PC-9 (cell line): ENCODE data around the gene LIMCH1. TPM values are rescaled to one million over a fixed set of nuclear protein-coding genes. Genes with fewer than 3 reads are reported as not detected.

ENCODE experiments used
- BruUV-seq: library from RNA; stranded (reverse); fragments of 400-500 nt; replicated peaks from 2 replicates; lab custom pipeline; 2021; lab: Mats Ljungman, UMichigan
- CTCF ChIA-PET: fragments of 300-600 bp; sonication (Branson Sonifier 250); formaldehyde crosslinking; loops from one replicate; lab custom pipeline; 2022; ENCODE audit warnings: antibody characterized with exemption; lab: Charles Lee
- POLR2A ChIA-PET: fragments of 300-600 bp; sonication (Branson Sonifier 250); formaldehyde crosslinking; loops from one replicate; lab custom pipeline; 2022; ENCODE audit warnings: antibody characterized with exemption; ENCODE audit not compliant: unreplicated experiment; lab: Charles Lee
- DNase-seq, 2 experiments: peaks; one replicate each; pipeline versions ENCODE4 v3.0.0 to v3.0.0-alpha.2; 2015 to 2022; ENCODE audit warnings: mixed read lengths in 1 of 2
- H2AFZ ChIP-seq: fragments of 200-600 bp; sonication (generic); 2 replicates; pipeline ENCODE4 v1.8.1; 2017; ENCODE audit warnings: antibody characterized with exemption
- H3F3A ChIP-seq: fragments of 200-600 bp; sonication (generic); 2 replicates; pipeline ENCODE4 v1.8.1; 2017; ENCODE audit warnings: antibody characterized with exemption, mild to moderate bottlenecking, low read depth; ENCODE audit not compliant: insufficient read depth
- H3K27ac ChIP-seq: fragments of 200-600 bp; sonication (generic); 2 replicates; pipeline ENCODE4 v1.6.1; 2016; ENCODE audit warnings: mixed run types
- H3K27me3 ChIP-seq: fragments of 200-600 bp; sonication (generic); 2 replicates; pipeline ENCODE4 v1.6.1; 2016; ENCODE audit warnings: low read depth, mixed run types; ENCODE audit not compliant: insufficient read depth
- H3K36me3 ChIP-seq: fragments of 200-600 bp; sonication (generic); 2 replicates; pipeline ENCODE4 v1.6.1; 2016; ENCODE audit warnings: low read depth, mixed run types
- H3K4me1 ChIP-seq: fragments of 200-600 bp; sonication (generic); replicated peaks from 2 replicates; pipeline ENCODE4 v1.6.1; 2016; ENCODE audit warnings: mixed run types; ENCODE audit not compliant: insufficient read depth
- H3K4me2 ChIP-seq: fragments of 200-600 bp; sonication (generic); 2 replicates; pipeline ENCODE4 v1.6.1; 2017; ENCODE audit warnings: mixed run types
- H3K4me3 ChIP-seq: fragments of 200-600 bp; sonication (generic); 2 replicates; pipeline ENCODE4 v1.6.1; 2016; ENCODE audit warnings: mixed run types
- H3K79me2 ChIP-seq: fragments of 200-600 bp; sonication (generic); 2 replicates; pipeline ENCODE4 v1.6.1; 2017; ENCODE audit warnings: low read depth, mixed run types
- H3K9me2 ChIP-seq: fragments of 200-600 bp; sonication (generic); 2 replicates; pipeline ENCODE4 v1.8.1; 2017; ENCODE audit warnings: mild to moderate bottlenecking; ENCODE audit not compliant: insufficient read depth
- H3K9me3 ChIP-seq: fragments of 200-600 bp; sonication (generic); 2 replicates; pipeline ENCODE4 v1.8.1; 2016; ENCODE audit warnings: low read depth; ENCODE audit not compliant: insufficient read depth
- H4K20me1 ChIP-seq: fragments of 200-600 bp; sonication (generic); 2 replicates; pipeline ENCODE4 v1.8.1; 2017; ENCODE audit not compliant: insufficient read depth
- EZH2 ChIP-seq: fragments of 200-600 bp; sonication (generic); IDR thresholded peaks from 2 replicates; pipeline ENCODE4 v1.8.0; 2017; ENCODE audit warnings: antibody characterized with exemption, low read depth
- intact Hi-C: fragments of 100-400 bp; cut with micrococcal nuclease; formaldehyde crosslinking; loops from one replicate; pipeline ENCODE4 v1.10.0; 2022; ENCODE audit not compliant: unreplicated experiment
- total RNA-seq: library from RNA; stranded (reverse); gene quantifications from 2 replicates; pipeline ENCODE4 v1.2.3, GENCODE V29; 2021
- TF ChIP-seq, protein P1 (sequence below): fragments of 200-600 bp; sonication (generic); conservative IDR thresholded peaks from 2 replicates; pipeline ENCODE4 v1.6.1; 2017; ENCODE audit warnings: mixed run types, antibody characterized with exemption, mild to moderate bottlenecking, moderate library complexity

Gene LIMCH1
- total RNA-seq, 1 experiment from 2014 or later = 339 TPM

DNA sequence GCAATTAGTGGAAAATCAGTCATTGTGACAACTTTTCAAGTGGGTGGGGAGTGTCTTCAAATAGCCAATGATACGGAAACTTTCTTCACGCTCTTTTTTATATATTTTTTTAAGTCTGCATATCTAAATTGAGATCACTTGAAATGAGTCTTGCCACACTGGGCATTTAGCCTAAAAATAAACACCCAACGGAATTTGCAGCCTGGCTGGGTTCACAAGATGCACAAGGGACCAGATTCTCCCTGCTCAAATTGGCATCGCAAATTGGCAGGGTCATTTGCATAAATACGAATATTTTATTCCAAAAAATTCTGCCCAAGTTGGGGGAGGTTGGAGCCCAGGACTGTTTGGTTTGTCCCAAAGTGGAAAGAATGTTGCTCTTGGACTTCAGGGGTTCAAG, 87.6 kb downstream of the LIMCH1 start:
- H4K20me1 ChIP-seq = no peaks in the 10 kb centered on the region
- H3K36me3 ChIP-seq = no peaks in the 10 kb centered on the region
- no peaks in the 10 kb centered on the region for H3K79me2 ChIP-seq
- H3K4me3 ChIP-seq = no peak overlapping the region
- intact Hi-C loops = no loop called here
- POLR2A ChIA-PET = interaction anchor here (0.6 kb wide), 1 partner anchor 92 kb away, joined by 3 read pairs; no protein-coding TSS in a partner anchor
- no peaks in the 10 kb centered on the region for H3K27me3 ChIP-seq
- no peak for DNase-seq
- BruUV-seq = no TSS peak
- no peaks in the 10 kb centered on the region for H3F3A ChIP-seq
- no peak overlapping the region for H3K4me2 ChIP-seq
- CTCF ChIA-PET = no interaction called here
- TF ChIP-seq EZH2 = no peak
- TF ChIP-seq, protein P1, sequence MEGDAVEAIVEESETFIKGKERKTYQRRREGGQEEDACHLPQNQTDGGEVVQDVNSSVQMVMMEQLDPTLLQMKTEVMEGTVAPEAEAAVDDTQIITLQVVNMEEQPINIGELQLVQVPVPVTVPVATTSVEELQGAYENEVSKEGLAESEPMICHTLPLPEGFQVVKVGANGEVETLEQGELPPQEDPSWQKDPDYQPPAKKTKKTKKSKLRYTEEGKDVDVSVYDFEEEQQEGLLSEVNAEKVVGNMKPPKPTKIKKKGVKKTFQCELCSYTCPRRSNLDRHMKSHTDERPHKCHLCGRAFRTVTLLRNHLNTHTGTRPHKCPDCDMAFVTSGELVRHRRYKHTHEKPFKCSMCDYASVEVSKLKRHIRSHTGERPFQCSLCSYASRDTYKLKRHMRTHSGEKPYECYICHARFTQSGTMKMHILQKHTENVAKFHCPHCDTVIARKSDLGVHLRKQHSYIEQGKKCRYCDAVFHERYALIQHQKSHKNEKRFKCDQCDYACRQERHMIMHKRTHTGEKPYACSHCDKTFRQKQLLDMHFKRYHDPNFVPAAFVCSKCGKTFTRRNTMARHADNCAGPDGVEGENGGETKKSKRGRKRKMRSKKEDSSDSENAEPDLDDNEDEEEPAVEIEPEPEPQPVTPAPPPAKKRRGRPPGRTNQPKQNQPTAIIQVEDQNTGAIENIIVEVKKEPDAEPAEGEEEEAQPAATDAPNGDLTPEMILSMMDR = no peak
- H3K9me3 ChIP-seq = no peaks in the 10 kb centered on the region
- no peaks in the 10 kb centered on the region for H3K4me1 ChIP-seq
- no peak overlapping the region for H3K27ac ChIP-seq
- H2AFZ ChIP-seq = no peak overlapping the region
- no peaks in the 10 kb centered on the region for H3K9me2 ChIP-seq

DNA sequence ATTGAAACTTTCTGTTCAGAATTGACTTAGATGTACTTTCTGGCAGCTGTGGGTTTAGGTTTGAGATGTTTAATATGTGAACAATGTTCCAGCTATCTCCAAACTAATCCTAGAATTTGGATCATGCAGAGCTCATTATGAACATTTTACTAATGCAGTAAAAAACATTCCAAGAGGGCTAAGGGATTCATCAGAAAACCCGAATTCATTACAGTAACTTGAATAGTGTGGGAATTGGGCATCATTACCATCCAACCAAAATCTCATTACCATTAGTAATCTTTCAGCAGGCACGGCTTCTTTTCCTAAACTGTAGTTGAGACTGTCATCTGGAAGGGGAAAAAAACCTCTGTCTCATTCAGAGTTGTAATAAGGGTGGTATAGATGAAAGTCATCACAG, 91.0 kb downstream of the LIMCH1 start:
- no peak for TF ChIP-seq EZH2
- TF ChIP-seq, protein P1 = no peak
- H3K36me3 ChIP-seq = no peaks in the 10 kb centered on the region; the same call in 1 of the 2 replicates
- no peaks in the 10 kb centered on the region for H3K27me3 ChIP-seq
- DNase-seq = no peak
- H3K79me2 ChIP-seq = no peaks in the 10 kb centered on the region
- H3K27ac ChIP-seq = no peak overlapping the region
- no peaks in the 10 kb centered on the region for H3K4me1 ChIP-seq
- H3K4me3 ChIP-seq = no peak overlapping the region
- BruUV-seq = no TSS peak
- ChIA-PET POLR2A (no interaction called here), CTCF (no interaction called here)
- H3F3A ChIP-seq = no peaks in the 10 kb centered on the region
- no peak overlapping the region for H3K4me2 ChIP-seq
- H4K20me1 ChIP-seq = no peaks in the 10 kb centered on the region
- H3K9me2 ChIP-seq = no peaks in the 10 kb centered on the region
- no peaks in the 10 kb centered on the region for H3K9me3 ChIP-seq
- H2AFZ ChIP-seq = no peak overlapping the region
- intact Hi-C loops = no loop called here

DNA sequence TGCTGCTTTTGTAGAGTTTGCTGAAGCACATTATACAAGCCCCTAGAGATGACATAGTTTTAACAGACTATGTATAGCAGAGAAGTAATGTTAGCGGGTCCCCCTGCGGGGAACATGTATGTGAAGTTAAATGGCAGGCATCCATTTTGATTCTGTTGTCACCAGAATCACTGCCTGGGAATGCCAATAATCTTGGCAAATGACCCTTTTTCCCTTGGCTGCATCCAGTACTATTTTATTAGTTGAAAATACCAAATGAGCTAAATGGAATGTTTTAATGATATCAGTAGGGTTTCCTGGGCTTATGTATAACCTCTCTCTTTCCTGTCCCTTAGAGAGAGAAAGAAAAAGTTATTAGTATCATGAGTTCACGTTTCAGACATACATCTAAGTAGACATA, 93.6 kb downstream of the LIMCH1 start:
- Histone ChIP-seq H4K20me1 (no peaks in the 10 kb centered on the region), H3K4me1 (no peaks in the 10 kb centered on the region), H3K27me3 (no peaks in the 10 kb centered on the region), H2AFZ (no peak overlapping the region), H3K4me2 (no peak overlapping the region), H3K4me3 (no peak overlapping the region), H3K36me3 (peaks cover 4% of the 10 kb centered on the region), H3F3A (no peaks in the 10 kb centered on the region), H3K9me3 (no peaks in the 10 kb centered on the region), H3K79me2 (no peaks in the 10 kb centered on the region), H3K9me2 (no peaks in the 10 kb centered on the region), H3K27ac (no peak overlapping the region)
- BruUV-seq = no TSS peak
- TF ChIP-seq, protein P1 = no peak
- no peak for TF ChIP-seq EZH2
- intact Hi-C loops = no loop called here
- no peak for DNase-seq
- ChIA-PET CTCF (no interaction called here), POLR2A (no interaction called here)
